Measurements from ENCODE around the gene IL1F10.

DNA sequence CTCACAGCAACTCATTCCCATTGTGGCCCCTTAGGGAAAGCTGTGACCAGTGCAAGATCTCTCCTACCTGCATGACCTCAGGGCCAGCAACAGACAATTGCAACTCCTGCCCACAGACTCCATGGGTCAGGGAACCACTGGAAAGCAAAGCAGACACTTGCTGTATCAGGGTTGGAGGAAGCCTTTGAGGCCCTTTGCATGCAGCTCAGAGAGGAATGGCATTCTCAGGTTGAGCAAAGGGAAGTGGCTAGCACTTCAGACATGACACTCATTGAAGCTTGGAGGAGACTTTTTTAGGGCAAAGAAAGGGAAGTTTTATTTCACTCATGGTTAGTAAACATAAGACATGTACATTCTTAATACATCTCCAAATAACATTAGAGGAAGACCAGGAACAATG lies 22.1 kb downstream of the IL1F10 start:
- TF ChIP-seq GATA2 (IDR thresholded peaks at IDR 0.05; ENCODE audit: low read depth, low read length) (no peak), GATA3 (IDR thresholded peaks at IDR 0.05; ENCODE audit: low read depth, low read length) (no peak)

Measured in SH-SY5Y (cell line).